Fibroblast of peridontal ligament (primary cell): Measurements from ENCODE around the gene GPR87.

Experiments
- DNase-seq: peaks from one replicate; pipeline ENCODE4 v3.0.0-alpha.2; 2010; ENCODE audit errors: extremely low read depth

The GPR87 gene

DNA sequence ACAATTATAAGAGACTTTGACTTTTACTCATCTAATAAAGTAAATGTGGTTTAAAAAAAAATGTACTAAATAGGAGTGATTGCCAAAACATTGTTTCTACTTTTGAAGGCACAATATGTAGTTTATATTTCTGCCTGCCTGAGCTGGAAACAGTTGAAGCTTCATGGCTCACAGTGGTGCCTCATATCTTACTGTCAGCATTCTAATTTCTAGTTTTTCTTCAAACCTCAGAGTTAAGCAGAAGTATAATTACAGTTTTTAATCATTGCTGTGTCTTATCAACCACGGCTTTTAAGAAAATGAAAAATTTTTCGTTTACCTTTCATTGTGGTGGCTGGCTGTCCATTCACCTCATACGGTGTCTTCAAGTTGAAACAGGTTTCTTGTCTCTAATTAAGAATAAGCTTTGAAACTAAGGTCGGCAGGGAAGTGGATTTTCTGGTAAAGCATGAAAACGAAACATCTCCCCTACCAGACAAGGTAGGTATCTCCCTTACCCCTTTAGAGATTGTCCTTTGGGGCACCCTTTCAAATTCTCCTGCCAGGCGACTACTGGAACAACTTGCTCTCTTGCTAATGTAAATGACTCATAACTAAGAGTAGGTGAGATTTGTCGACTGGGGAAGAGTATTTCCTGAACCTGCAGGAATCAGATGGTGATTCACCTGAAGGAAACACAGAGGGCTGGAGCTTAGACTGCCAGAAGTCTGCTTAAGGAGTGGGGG is at the start of gene GPR87:
TSS of gene GPR87 (minus strand) at position 554 of the 725 bp plus-strand sequence. CDS start 16,720 bp downstream, outside the sequence.
- DNase-seq = no peak

DNA sequence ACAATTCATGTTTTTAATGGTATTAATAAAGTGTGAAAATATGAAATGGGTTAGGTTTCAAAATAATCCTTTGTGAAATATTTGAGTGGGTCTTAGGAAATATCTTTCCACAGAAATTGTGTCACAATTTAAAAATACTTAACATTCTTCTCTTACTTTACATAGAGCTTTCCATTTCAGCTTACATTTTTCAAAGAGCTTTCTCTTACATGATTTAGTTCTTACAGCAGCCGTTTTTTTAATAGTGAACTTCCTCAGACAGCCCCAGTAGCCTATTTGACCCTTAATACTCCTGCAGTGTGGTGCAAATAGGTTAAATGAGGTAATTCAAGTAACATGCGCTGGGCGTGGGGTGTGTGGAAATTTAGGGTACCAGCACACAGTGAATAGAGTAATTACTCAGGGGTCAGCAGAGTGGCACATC is 46.1 kb upstream of the GPR87 start:
- DNase-seq = peak; percentile 46

DNA sequence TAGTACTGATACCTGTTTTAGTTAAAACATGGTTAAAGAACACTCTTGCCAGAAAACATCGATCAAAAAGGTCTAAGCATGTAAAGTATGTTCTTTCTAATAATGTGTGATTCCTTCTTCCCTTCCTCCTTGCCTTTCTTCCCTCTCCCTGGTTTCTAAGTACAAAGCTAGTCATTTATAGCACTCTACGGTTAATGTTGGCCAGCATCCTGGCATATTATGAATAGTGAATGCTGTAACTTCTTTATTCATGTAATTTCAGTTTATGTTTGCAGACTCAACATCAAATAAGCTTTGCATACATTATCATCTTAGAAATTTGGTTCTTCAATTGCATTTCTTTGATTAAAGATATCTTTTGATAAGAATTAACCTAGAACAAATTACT is 40.8 kb upstream of the GPR87 start:
- no peak for DNase-seq

GRCh38 chr3:151356794-151357462 is 40.3 kb upstream of the GPR87 start:
- peak; percentile 15 for DNase-seq

DNA sequence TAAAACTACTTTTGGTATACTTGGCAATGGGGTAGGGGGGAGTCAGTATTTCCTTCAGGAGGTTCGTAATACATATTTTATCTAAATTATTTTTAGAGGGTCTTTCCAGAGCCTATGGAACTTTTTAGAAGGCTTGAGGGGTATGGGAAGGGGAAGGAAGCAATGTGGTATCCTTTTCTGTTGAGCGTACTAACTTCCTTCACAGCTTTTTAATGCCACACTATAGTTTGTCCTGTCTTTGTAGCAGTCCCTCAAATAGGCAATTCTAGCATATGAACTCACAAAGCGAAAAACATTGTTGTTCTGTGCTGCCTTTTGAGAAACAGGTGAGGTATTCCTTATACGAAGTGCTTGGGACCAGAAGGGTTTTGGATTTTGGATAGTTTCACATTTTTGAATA is 35.0 kb upstream of the GPR87 start:
- DNase-seq = no peak

GRCh38 chr3:151351219-151351618 is 34.6 kb upstream of the GPR87 start:
- no peak for DNase-seq

GRCh38 chr3:151350656-151351055 is 34.0 kb upstream of the GPR87 start:
- no peak for DNase-seq

GRCh38 chr3:151347432-151347831 is 30.8 kb upstream of the GPR87 start:
- DNase-seq = no peak

GRCh38 chr3:151346292-151346691 is 29.7 kb upstream of the GPR87 start:
- DNase-seq = no peak

DNA sequence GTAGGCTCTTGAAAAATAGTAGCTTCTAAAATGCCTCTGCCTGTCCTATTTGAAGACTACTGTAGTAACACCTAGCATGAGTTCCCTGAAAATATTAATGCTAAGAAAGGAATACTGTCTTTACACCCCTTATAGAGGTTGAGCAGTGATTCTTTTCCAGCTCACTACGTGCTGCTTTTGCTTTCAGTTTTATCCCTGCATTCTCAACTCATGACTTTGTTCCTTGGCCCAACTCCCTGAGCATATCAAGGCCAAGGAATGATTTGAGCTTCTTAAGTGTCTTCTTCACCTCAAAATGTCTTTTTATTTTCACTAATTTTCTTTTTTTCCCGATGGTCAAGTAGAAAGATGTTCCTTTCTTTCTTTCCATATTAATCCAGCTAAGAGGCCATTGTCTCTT is 29.2 kb upstream of the GPR87 start:
- peak; percentile 84 for DNase-seq

DNA sequence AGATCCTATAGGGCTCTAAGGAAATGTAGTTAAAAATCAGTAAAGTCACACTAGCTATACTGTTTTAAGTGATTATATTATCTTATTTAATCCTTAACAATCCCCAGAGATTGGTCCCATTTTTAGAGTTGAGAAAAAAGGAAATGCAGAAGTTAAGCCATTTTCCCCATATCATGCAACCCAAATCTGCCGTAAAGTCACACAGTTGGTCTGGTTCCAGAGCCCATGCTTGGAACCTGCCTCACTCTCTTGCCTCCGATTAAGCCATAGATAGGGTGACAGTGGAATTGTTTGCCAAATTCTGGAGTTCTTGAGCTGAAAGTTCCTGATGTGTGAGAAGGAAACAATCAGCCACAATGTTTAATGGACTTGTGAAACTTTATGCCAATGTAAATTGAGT is 15.1 kb upstream of the GPR87 start:
- DNase-seq = no peak

DNA sequence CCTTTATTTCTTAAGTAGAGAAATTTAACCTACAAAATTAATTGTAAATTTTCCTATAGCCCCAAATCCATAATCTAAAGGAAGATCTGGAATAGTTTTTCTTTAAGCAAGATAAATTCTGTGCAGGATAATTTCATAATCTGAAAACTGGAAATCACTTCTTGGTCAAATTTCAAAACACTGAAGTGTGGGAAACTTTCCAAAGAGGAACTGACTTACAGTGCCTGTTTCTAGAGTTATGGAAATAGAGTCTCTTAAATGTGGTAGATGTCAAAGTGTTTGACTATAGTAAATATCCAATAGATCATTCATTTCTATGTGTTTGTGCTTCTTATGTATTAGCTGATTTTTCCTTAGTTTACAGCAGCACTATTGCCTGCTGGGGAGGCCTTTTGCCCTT is 14.3 kb upstream of the GPR87 start:
- peak; percentile 62 for DNase-seq

- no peak for DNase-seq
Observed at GRCh38 chr3:151330379-151330778, 13.8 kb upstream of the GPR87 start.

DNA sequence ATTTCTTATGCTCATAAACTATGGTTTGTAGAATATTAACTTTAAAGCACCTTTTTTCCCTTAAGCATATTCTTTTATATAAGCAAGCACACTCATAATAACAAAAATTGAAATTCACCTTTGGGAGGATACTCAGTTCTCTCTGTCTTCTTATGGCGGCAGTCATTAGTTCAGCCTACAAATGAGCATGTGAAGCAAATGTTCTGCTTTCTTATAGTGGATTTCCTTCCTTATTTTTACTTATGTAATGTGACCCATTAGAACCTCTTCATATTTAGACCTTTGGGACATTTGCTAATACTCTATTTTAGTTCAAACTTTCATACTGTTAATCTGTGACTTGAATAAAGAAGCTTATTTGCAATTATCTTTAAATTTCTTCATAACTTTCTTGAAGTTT is 12.7 kb upstream of the GPR87 start, which contains the start of gene P2RY13:
TSS of gene P2RY13 (minus strand) at position 187 of the 400 bp plus-strand sequence. CDS start at position 166, 21 bp downstream.
- no peak for DNase-seq

DNA sequence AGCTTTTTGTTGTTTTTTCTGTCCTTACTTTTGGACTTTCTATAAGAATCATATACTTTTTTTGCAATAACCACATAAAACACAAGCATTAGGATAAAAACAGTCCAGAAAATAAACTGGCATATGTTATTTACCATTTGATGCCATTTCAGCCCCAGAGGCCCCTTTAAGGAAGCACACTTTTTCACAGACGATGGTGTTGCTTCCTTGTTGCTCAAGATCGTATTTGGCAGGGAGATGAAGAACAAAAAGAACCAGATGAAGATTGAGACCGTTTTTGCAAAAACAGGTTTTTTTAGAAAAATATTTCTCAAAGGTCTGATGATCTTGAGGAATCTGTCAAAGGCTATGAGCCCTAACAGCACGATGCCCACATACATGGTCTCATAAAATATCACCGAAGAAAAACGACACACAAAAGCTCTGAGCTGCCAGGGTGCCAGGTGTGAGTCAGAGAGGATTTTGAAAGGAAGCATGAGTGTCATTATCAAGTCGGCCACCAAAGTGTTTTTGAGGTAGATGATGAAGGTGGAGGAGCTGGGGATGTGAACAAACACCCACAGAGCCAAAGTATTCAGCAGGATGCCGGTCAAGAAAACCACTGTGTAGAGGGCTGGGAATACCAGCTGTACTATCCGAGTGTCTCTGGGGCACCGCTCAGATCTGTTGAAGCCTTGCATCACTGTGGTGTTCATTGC is 11.8 kb upstream of the GPR87 start:
- peak; percentile 57 for DNase-seq

GRCh38 chr3:151327571-151328198 is 11.1 kb upstream of the GPR87 start:
- peak; percentile 62 for DNase-seq

DNA sequence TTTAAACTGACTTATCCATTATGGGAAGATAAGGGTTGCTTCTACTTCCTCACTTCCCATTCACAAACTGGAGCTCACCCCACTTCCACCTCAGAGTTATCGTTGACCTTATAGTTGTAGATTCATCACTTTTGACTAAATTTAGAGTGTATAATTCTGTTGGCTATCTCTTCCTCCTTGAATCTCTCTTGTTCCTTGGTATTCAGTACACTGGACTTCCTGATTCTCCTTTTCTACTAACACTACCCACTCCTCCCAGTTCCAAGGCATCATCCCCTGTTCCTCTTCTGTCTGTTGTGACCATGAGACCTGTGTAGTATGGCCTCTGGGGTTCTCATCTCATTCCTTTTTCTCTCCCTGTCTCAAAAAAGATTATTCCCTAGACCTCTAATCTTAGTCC is 5.9 kb upstream of the GPR87 start:
- no peak for DNase-seq

GRCh38 chr3:151321526-151321925 is 4.9 kb upstream of the GPR87 start:
- DNase-seq = no peak

- no peak for DNase-seq
Observed at GRCh38 chr3:151320131-151320530, 3.5 kb upstream of the GPR87 start.

- DNase-seq = no peak
Observed at GRCh38 chr3:151319628-151320027, 3.0 kb upstream of the GPR87 start.

- no peak for DNase-seq
Observed at GRCh38 chr3:151318991-151319390, 2.4 kb upstream of the GPR87 start.

DNA sequence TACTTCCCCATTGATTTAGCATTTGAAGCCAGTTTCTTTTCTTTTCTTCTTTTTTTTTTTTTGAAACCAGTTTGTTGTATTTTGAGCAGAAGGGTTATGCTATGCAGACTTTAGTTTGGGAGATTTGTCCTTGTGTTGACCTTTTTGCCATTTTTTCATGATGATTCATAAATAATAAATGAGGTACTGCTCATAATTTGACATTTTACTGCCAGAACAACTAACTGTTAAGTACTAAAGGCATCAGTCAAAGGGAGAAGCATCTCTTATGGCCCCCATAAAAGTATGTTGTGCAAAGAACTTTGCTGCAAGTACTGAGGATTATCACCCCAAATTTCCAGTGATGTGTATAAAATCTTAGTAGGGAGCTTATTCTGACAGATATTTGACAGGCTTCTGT is 1.7 kb upstream of the GPR87 start:
- no peak for DNase-seq
